GM12801 (cell line): Measurements from ENCODE around the gene TSPAN31.

ENCODE experiments used
- TF ChIP-seq, protein P1 (sequence below): IDR thresholded peaks from one replicate; pipeline ENCODE4 v1.5.1; 2011; ENCODE audit warnings: control low read depth; ENCODE audit not compliant: insufficient read length; ENCODE audit errors: extremely low read depth

Gene TSPAN31

DNA sequence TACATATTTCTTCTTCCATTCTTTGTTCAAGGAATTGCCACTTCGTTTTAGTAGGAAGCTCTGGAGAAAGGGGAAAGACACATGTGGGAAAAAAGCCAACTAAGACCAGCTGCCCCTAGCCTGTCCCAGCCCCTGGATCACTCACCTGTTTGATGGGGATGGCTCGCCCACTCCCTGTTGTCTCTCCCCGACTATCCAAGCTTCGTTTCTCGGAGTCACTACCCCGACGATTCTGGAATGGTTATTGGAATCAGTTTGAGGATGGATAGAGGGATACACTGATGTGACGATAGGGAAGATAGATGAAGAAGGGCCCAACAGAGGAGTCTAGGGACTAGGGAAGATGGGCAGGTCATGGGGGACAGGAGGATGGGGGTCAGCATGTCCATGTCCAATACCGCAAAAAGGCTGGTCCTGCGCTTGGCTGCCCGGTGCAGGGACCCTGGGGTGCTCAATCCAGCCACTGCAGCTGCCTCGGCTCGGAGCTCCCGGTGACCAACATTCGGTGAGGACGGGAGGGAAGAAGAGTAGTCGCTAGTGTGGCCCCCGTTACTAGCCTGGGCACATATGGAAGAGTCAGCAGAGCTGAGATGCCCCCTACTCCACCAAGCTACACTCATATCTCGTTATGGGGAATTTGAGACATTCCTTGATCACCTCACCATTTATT lies 13.3 kb upstream of the TSPAN31 start:
- TF ChIP-seq, protein P1, sequence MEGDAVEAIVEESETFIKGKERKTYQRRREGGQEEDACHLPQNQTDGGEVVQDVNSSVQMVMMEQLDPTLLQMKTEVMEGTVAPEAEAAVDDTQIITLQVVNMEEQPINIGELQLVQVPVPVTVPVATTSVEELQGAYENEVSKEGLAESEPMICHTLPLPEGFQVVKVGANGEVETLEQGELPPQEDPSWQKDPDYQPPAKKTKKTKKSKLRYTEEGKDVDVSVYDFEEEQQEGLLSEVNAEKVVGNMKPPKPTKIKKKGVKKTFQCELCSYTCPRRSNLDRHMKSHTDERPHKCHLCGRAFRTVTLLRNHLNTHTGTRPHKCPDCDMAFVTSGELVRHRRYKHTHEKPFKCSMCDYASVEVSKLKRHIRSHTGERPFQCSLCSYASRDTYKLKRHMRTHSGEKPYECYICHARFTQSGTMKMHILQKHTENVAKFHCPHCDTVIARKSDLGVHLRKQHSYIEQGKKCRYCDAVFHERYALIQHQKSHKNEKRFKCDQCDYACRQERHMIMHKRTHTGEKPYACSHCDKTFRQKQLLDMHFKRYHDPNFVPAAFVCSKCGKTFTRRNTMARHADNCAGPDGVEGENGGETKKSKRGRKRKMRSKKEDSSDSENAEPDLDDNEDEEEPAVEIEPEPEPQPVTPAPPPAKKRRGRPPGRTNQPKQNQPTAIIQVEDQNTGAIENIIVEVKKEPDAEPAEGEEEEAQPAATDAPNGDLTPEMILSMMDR: no peak

DNA sequence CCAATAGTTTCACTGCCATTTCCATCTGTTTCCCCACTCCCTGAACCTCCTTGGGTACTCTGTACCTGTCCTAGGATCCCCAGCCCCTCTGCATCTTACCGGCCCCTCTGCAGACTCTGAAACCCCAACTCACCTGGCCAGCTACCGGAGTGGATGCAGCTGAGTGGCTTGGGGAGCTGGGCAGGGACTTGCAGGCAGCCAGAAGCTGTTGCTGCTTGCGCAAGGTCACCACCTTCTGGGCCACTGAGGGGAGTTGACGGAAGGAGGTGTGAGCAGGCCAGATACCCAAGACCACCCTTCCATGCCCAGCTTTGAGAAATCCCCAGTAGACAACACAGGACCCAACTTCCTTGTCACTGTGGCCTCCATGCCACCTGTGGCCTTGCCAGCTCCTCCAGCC lies 12.6 kb upstream of the TSPAN31 start:
- TF ChIP-seq, protein P1: no peak

DNA sequence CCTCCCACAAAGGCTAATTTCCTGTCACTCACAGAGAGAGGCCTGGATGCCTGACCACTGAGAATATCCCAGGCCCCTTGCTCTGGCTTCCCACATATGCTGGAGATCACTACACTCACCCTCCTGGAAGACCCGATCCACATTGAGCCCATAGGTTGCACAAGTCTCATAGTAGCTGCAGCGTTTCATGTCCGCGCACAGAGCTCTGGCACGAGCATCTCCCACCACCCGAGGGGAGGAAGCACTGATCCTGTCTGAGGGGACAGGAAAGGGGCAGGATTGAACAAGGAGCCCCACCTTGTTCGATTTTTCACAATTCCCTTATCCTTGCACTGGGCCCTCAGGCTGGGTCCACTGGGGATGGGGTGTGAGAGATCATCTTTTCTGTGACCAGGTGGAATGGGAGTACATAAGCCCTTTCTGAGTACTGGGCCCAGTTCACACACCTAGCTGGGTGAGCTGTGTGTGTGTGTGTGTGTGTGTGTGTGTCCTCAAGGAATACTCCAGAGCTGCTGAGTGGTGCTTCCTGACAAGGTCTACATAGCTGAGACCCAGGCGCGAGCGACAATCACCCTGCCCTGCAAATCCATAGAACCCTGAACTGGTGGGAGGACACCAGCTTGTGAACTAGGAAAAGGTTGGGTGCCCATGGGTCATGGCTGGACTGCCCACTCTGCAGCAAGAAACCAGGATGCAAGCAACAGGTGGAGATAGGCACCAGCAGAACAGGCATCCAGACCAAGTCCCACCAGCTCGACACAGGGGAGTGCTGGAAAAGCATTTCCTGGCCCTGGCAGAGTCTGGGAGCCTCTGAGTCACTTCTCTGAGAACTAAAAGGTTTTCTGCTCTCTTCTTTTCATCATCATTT lies 11.9 kb upstream of the TSPAN31 start:
- TF ChIP-seq, protein P1: no peak

DNA sequence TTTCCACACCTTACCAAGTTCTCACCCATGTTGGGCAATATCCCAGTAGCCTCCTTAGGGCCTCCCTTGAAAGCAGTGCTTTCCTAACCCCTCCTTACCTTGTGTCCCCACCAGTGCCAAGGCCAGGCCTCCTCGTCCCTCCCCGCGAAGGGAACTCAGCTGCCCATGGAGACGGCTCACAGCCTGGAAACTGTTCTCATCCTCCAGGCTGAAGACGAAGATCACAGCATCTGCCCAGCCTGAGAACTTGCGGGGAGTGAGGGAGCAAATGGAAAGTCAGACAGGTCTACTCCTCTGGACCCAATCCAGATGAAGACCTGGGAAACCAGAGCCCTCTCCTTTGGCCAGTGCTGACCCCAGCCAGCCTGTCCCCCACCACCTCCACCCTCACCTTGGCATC lies 10.9 kb upstream of the TSPAN31 start:
- TF ChIP-seq, protein P1: no peak

DNA sequence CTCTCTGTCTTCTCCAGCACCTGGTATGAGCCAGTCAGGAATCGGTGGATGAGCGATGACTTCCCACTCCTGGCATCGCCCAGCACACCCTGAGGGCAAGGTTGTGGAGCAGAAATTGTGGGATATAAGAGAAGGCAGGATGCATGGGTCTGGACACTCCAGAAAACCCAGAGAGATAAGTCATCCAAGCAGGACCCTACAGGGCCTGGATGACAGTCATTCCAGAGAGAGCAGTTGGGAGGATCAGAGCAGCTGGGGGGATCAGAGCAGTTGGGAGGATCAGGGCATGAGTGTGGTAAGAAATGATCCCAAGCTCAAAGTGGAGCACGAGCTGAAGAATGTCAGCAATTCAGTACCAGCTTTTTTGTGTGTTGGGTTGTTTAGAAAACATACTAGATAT lies 10.2 kb upstream of the TSPAN31 start:
- TF ChIP-seq, protein P1: no peak

DNA sequence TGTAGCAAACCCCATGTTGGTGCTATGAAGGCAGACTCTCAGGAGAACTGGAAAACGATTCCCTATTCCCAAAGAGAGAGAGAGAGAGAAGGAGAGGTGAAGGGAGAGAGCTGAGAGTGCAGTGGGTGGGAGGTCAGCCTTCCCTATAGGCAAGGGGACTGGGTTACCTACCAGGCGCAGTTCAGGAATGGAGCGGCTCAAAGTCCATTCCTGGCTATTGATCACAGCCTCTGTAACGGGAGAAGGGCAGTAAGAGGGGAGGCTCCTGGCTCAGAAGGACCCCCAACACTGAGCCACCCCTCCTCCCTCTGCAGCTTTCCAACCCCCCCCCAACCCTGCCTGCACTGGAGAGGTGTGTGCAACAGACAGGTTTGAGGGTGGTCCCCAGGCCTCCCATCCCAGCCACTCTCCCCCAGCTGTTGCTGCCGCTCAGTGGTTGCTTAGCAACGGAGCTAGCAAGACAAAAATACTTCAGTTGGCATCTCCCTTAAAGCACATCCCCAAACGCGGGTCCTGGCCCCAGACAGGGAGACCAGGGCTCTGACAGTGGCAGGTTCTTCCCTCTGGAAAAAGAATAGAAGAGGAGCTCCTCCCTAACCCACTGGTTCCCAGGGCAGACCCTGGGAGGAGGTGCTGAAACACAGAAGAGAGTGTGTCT lies 9.5 kb upstream of the TSPAN31 start:
- TF ChIP-seq, protein P1: no peak
